ENCODE data around the gene TRPT1. TPM values are rescaled to one million over a fixed set of nuclear protein-coding genes. Genes with fewer than 3 reads are reported as not detected.

Gene TRPT1
- total and polyA plus RNA-seq, 9 of the 15 experiments (the other 6 are each of a cell fraction or from before 2014, with no cell fraction given), result 4.6 to 41.7 (median 23.1) TPM

DNA sequence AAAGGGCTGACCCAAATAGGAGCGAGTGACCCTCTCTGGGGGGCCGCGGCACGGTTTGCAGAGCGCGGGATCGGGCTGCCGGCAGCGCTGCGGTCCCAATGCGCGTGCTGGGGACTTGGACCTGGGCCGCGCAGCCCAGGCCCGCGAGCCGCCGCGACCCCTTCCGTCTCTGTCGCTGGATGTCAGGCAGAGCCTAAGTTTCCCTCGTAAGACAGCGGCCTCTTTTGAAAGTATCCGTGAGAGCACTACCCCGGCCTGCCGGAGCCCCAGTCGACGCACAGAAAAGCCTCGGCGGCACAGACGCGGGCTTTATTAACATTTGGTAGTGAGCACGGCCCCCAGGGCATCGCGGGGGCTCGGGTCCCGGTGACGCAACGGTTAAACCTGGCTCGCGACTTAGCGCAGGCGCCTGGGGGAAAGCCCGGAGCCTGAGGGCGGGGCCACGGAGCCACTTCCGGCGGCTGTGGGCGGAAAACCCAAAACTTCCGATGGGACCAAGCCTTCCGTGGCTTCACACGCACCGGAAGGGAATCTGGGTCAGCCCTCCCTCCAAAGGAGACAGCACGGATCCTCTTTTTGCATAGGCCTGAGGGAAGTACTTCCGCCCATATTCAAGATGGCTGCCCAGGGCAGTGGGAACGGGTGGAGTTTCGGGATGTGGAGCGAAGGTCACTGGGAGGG is 43.7 kb upstream of the TRPT1 start (continued):
- TF ChIP-seq NR2C1 (IDR thresholded peaks at IDR 0.05) (peak; percentile 100), NR2C1 (tag; IDR thresholded peaks at IDR 0.05) (peak; percentile 100), SMAD2 (IDR thresholded peaks at IDR 0.05; ENCODE audit: low read depth, low read length) (no peak), CREBBP (IDR thresholded peaks at IDR 0.05; ENCODE audit: low read depth, low read length) (no peak), ZBTB8A (IDR thresholded peaks at IDR 0.05; ENCODE audit: partially characterized antibody) (no peak), ILK (tag; IDR thresholded peaks at IDR 0.05; ENCODE audit: borderline replicate concordance, low read depth) (no peak), POLR3A (IDR thresholded peaks at IDR 0.05; ENCODE audit: borderline replicate concordance, extremely low read depth, insufficient read depth, insufficient read length) (no peak), NCOA1 (IDR thresholded peaks at IDR 0.05; ENCODE audit: low read depth) (peak; percentile 93), ZNF644 (tag; IDR thresholded peaks at IDR 0.05; ENCODE audit: low read depth) (no peak), ZNF124 (CRISPR knock-in tag; IDR thresholded peaks at IDR 0.05) (no peak), CHD1 (IDR thresholded peaks at IDR 0.05; ENCODE audit: low read length) (no peak), NRF1 (conservative IDR thresholded peaks at IDR 0.05 in 1 of 2, IDR thresholded peaks at IDR 0.05 in 1 of 2) (peak; percentile 95 to 96), TCF7L2 (IDR thresholded peaks at IDR 0.05; ENCODE audit: low read depth, low read length) (no peak), NR2C2 (CRISPR knock-in tag; IDR thresholded peaks at IDR 0.05) (peak; percentile 99), NR2C2 (tag; IDR thresholded peaks at IDR 0.05) (peak; percentile 99), POLR2AphosphoS2 (IDR thresholded peaks at IDR 0.05; ENCODE audit: low read length) (peak; percentile 97), CC2D1A (IDR thresholded peaks at IDR 0.05) (no peak), SNRNP70 (optimal IDR thresholded peaks at IDR 0.05; ENCODE audit: low read depth, low read length) (no peak)
- TF ChIP-seq, protein P1, sequence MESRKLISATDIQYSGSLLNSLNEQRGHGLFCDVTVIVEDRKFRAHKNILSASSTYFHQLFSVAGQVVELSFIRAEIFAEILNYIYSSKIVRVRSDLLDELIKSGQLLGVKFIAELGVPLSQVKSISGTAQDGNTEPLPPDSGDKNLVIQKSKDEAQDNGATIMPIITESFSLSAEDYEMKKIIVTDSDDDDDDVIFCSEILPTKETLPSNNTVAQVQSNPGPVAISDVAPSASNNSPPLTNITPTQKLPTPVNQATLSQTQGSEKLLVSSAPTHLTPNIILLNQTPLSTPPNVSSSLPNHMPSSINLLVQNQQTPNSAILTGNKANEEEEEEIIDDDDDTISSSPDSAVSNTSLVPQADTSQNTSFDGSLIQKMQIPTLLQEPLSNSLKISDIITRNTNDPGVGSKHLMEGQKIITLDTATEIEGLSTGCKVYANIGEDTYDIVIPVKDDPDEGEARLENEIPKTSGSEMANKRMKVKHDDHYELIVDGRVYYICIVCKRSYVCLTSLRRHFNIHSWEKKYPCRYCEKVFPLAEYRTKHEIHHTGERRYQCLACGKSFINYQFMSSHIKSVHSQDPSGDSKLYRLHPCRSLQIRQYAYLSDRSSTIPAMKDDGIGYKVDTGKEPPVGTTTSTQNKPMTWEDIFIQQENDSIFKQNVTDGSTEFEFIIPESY (CRISPR knock-in tag; IDR thresholded peaks at IDR 0.05), result no peak
- TF ChIP-seq, protein P2, sequence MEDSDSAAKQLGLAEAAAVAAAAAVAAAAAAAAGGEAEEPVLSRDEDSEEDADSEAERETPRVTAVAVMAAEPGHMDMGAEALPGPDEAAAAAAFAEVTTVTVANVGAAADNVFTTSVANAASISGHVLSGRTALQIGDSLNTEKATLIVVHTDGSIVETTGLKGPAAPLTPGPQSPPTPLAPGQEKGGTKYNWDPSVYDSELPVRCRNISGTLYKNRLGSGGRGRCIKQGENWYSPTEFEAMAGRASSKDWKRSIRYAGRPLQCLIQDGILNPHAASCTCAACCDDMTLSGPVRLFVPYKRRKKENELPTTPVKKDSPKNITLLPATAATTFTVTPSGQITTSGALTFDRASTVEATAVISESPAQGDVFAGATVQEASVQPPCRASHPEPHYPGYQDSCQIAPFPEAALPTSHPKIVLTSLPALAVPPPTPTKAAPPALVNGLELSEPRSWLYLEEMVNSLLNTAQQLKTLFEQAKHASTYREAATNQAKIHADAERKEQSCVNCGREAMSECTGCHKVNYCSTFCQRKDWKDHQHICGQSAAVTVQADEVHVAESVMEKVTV (CRISPR knock-in tag; IDR thresholded peaks at IDR 0.05), result peak; percentile 33
- TF ChIP-seq, protein P3, sequence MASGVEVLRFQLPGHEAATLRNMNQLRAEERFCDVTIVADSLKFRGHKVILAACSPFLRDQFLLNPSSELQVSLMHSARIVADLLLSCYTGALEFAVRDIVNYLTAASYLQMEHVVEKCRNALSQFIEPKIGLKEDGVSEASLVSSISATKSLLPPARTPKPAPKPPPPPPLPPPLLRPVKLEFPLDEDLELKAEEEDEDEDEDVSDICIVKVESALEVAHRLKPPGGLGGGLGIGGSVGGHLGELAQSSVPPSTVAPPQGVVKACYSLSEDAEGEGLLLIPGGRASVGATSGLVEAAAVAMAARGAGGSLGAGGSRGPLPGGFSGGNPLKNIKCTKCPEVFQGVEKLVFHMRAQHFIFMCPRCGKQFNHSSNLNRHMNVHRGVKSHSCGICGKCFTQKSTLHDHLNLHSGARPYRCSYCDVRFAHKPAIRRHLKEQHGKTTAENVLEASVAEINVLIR (CRISPR knock-in tag; IDR thresholded peaks at IDR 0.05), result peak; percentile 47; the same call in 1 of the 2 replicates
- TF ChIP-seq, protein P4, sequence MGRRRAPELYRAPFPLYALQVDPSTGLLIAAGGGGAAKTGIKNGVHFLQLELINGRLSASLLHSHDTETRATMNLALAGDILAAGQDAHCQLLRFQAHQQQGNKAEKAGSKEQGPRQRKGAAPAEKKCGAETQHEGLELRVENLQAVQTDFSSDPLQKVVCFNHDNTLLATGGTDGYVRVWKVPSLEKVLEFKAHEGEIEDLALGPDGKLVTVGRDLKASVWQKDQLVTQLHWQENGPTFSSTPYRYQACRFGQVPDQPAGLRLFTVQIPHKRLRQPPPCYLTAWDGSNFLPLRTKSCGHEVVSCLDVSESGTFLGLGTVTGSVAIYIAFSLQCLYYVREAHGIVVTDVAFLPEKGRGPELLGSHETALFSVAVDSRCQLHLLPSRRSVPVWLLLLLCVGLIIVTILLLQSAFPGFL (CRISPR knock-in tag; IDR thresholded peaks at IDR 0.05), result peak; percentile 88
- TF ChIP-seq, protein P5, sequence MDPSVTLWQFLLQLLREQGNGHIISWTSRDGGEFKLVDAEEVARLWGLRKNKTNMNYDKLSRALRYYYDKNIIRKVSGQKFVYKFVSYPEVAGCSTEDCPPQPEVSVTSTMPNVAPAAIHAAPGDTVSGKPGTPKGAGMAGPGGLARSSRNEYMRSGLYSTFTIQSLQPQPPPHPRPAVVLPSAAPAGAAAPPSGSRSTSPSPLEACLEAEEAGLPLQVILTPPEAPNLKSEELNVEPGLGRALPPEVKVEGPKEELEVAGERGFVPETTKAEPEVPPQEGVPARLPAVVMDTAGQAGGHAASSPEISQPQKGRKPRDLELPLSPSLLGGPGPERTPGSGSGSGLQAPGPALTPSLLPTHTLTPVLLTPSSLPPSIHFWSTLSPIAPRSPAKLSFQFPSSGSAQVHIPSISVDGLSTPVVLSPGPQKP (CRISPR knock-in tag; IDR thresholded peaks at IDR 0.05), result no peak
